Measurements from ENCODE around the gene CTSC. TPM values are rescaled to one million over a fixed set of nuclear protein-coding genes. Genes with fewer than 3 reads are reported as not detected.

The CTSC gene
- total RNA-seq, 1 experiment from 2014 or later: 269 TPM

GRCh38 chr11:88354912-88355311 lies 17.4 kb upstream of the CTSC start:
- CTCF ChIA-PET: no interaction called here
- DNase-seq (ENCODE audit: low spot score) (no peak), ATAC-seq (no peak)
- Mint-ChIP-seq H3K36me3 (no peaks in the 10 kb centered on the region), H3K9me3 (no peaks in the 10 kb centered on the region), H3K4me1 (peaks cover 21% of the 10 kb centered on the region), H3K27ac (no peak overlapping the region), H3K27me3 (ENCODE audit: low read depth) (no peaks in the 10 kb centered on the region), H3K4me3 (no peak overlapping the region)
- POLR2A ChIA-PET: no interaction called here
- TF ChIP-seq RORB (CRISPR knock-in tag; IDR thresholded peaks at IDR 0.05) (no peak), KAT7 (CRISPR knock-in tag; IDR thresholded peaks at IDR 0.05; ENCODE audit: borderline replicate concordance) (no peak), ERG (CRISPR knock-in tag; IDR thresholded peaks at IDR 0.05) (no peak), GRHL2 (CRISPR knock-in tag; IDR thresholded peaks at IDR 0.05; ENCODE audit: insufficient replicate concordance, severe bottlenecking) (no peak), CREB1 (CRISPR knock-in tag; IDR thresholded peaks at IDR 0.05) (no peak), ZNF416 (CRISPR knock-in tag; IDR thresholded peaks at IDR 0.05) (no peak), FOXP4 (CRISPR knock-in tag; IDR thresholded peaks at IDR 0.05) (no peak), ZNF263 (CRISPR knock-in tag; IDR thresholded peaks at IDR 0.05; ENCODE audit: low read depth) (no peak), ZBTB21 (CRISPR knock-in tag; IDR thresholded peaks at IDR 0.05; ENCODE audit: borderline replicate concordance) (no peak), NR1H2 (CRISPR knock-in tag; IDR thresholded peaks at IDR 0.05) (no peak), FOXK1 (CRISPR knock-in tag; IDR thresholded peaks at IDR 0.05) (no peak), EMX1 (CRISPR knock-in tag; IDR thresholded peaks at IDR 0.05) (no peak)
- TF ChIP-seq, protein P1, sequence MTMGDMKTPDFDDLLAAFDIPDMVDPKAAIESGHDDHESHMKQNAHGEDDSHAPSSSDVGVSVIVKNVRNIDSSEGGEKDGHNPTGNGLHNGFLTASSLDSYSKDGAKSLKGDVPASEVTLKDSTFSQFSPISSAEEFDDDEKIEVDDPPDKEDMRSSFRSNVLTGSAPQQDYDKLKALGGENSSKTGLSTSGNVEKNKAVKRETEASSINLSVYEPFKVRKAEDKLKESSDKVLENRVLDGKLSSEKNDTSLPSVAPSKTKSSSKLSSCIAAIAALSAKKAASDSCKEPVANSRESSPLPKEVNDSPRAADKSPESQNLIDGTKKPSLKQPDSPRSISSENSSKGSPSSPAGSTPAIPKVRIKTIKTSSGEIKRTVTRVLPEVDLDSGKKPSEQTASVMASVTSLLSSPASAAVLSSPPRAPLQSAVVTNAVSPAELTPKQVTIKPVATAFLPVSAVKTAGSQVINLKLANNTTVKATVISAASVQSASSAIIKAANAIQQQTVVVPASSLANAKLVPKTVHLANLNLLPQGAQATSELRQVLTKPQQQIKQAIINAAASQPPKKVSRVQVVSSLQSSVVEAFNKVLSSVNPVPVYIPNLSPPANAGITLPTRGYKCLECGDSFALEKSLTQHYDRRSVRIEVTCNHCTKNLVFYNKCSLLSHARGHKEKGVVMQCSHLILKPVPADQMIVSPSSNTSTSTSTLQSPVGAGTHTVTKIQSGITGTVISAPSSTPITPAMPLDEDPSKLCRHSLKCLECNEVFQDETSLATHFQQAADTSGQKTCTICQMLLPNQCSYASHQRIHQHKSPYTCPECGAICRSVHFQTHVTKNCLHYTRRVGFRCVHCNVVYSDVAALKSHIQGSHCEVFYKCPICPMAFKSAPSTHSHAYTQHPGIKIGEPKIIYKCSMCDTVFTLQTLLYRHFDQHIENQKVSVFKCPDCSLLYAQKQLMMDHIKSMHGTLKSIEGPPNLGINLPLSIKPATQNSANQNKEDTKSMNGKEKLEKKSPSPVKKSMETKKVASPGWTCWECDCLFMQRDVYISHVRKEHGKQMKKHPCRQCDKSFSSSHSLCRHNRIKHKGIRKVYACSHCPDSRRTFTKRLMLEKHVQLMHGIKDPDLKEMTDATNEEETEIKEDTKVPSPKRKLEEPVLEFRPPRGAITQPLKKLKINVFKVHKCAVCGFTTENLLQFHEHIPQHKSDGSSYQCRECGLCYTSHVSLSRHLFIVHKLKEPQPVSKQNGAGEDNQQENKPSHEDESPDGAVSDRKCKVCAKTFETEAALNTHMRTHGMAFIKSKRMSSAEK (CRISPR knock-in tag; IDR thresholded peaks at IDR 0.05; ENCODE audit: borderline replicate concordance): no peak
- TF ChIP-seq, protein P2, sequence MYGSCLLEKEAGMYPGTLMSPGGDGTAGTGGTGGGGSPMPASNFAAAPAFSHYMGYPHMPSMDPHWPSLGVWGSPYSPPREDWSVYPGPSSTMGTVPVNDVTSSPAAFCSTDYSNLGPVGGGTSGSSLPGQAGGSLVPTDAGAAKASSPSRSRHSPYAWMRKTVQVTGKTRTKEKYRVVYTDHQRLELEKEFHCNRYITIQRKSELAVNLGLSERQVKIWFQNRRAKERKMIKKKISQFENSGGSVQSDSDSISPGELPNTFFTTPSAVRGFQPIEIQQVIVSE (CRISPR knock-in tag; IDR thresholded peaks at IDR 0.05; ENCODE audit: borderline replicate concordance): no peak

DNA sequence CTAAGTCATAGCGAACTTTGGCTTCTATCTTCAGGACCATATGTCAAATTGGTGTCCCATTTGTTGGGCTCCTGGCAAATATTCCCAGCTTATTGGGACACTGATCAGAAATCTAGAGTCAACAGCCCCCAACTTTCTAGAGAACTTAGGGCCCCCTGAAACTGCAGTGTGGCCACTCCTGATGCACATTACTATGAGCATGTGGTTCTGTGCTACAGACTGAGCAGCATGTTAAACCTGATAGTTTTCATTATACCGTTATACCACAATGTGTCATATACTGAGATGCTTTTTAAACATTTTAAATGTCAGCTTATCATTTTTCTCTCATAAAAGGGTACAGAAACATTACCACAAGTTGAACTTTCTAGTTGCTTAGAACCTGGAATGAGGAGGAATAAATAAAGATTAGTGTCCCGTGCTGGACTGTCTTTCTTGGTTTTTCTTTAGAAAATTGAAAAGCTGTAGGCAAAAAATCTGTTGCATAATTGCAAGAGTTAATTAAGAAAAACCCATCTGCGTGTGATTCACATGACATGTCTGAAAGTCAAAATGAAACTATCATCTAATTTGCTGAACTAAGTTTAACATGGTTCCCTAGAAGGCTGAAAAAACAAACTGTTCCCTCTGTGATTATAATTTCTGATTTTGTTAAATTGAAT lies 16.4 kb upstream of the CTSC start:
- POLR2A ChIA-PET: no interaction called here
- CTCF ChIA-PET: interaction anchor here (2.2 kb wide), 1 partner anchor 12 kb away, joined by 7 read pairs; no protein-coding TSS in a partner anchor
- Mint-ChIP-seq H3K27me3 (ENCODE audit: low read depth) (no peaks in the 10 kb centered on the region), H3K9me3 (no peaks in the 10 kb centered on the region), H3K4me3 (no peak overlapping the region), H3K27ac (no peak overlapping the region), H3K4me1 (peaks cover 14% of the 10 kb centered on the region), H3K36me3 (no peaks in the 10 kb centered on the region)
- no peak for ATAC-seq
- TF ChIP-seq MXD4 (CRISPR knock-in tag; IDR thresholded peaks at IDR 0.05; ENCODE audit: borderline replicate concordance) (no peak), CBFB (CRISPR knock-in tag; IDR thresholded peaks at IDR 0.05; ENCODE audit: low read depth) (no peak), HMGXB4 (CRISPR knock-in tag; IDR thresholded peaks at IDR 0.05) (no peak)
- DNase-seq (ENCODE audit: low spot score): no peak
